AML-193 (cell line): ENCODE results near the gene ACTL10.
"Not testable (repeated sequence)": the region's sequence is repeated elsewhere in the genome, so short reads cannot be mapped to it uniquely, and the experiment has no call there.

Source experiments
- DNase-seq, 2 experiments: peaks; one replicate each; lab custom pipeline; 2025; lab: John Stamatoyannopoulos, UW

Gene ACTL10

GRCh38 chr20:33666293-33667244, at the start of gene ACTL10:
Gene ACTL10 (plus strand): TSS chr20:33666943. CDS start chr20:33667498, 555 bp downstream.
- DNase-seq: peak; percentile 98

- no peak for DNase-seq
Observed at GRCh38 chr20:33621717-33622400, 44.9 kb upstream of the ACTL10 start.

- no peak for DNase-seq
Observed at GRCh38 chr20:33622705-33623365, 43.9 kb upstream of the ACTL10 start.

GRCh38 chr20:33624399-33624798, 42.3 kb upstream of the ACTL10 start:
- DNase-seq: no peak

- DNase-seq: no peak
Observed at GRCh38 chr20:33626190-33626589, 40.6 kb upstream of the ACTL10 start.

GRCh38 chr20:33627577-33628216, 39.0 kb upstream of the ACTL10 start:
- DNase-seq: no peak

GRCh38 chr20:33629533-33629932, 37.2 kb upstream of the ACTL10 start:
- DNase-seq: no peak

GRCh38 chr20:33629979-33630378, 36.8 kb upstream of the ACTL10 start:
- DNase-seq: no peak

GRCh38 chr20:33630507-33630906, 36.2 kb upstream of the ACTL10 start:
- no peak for DNase-seq

- not testable (repeated sequence) for DNase-seq
Observed at GRCh38 chr20:33631910-33632309, 34.8 kb upstream of the ACTL10 start.

GRCh38 chr20:33635341-33635740, 31.4 kb upstream of the ACTL10 start:
- no peak for DNase-seq

- DNase-seq: no peak
Observed at GRCh38 chr20:33636776-33637175, 30.0 kb upstream of the ACTL10 start.

GRCh38 chr20:33640287-33640686, 26.5 kb upstream of the ACTL10 start:
- DNase-seq: no peak

- DNase-seq: no peak
Observed at GRCh38 chr20:33644313-33645071, 22.3 kb upstream of the ACTL10 start.

- no peak for DNase-seq
Observed at GRCh38 chr20:33645072-33645358, 21.7 kb upstream of the ACTL10 start.

GRCh38 chr20:33645396-33645795, 21.3 kb upstream of the ACTL10 start:
- no peak for DNase-seq

GRCh38 chr20:33646191-33646590, 20.6 kb upstream of the ACTL10 start:
- DNase-seq: no peak

- DNase-seq: not testable (repeated sequence)
Observed at GRCh38 chr20:33646959-33647602, 19.7 kb upstream of the ACTL10 start.

GRCh38 chr20:33647603-33648395, 18.9 kb upstream of the ACTL10 start:
- DNase-seq: no peak

GRCh38 chr20:33648396-33649004, 18.2 kb upstream of the ACTL10 start:
- DNase-seq: no peak
